KOPT-K1 (cell line): ENCODE measurements around the gene ACTG1.
A peak's percentile ranks its signal among the peaks of the same experiment; 100 is the strongest.
"Not testable (repeated sequence)": the region's sequence is repeated elsewhere in the genome, so short reads cannot be mapped to it uniquely, and the experiment has no call there.

Source experiments
- H3K27ac ChIP-seq: fragments of 200-600 bp; sonication (generic); 2 replicates; pipeline ENCODE4 v1.5.1; 2016; ENCODE audit warnings: antibody characterized with exemption, mild to moderate bottlenecking, low read depth, low read length; ENCODE audit not compliant: poor library complexity, severe bottlenecking
- H3K36me3 ChIP-seq: fragments of 200-600 bp; sonication (generic); 2 replicates; pipeline ENCODE4 v1.5.1; 2017; ENCODE audit warnings: antibody characterized with exemption, mild to moderate bottlenecking, low read length, moderate library complexity; ENCODE audit not compliant: insufficient read depth
- H3K9me3 ChIP-seq: fragments of 200-600 bp; sonication (generic); 2 replicates; pipeline ENCODE4 v1.5.1; 2017; ENCODE audit warnings: antibody characterized with exemption, low read length, mild to moderate bottlenecking; ENCODE audit not compliant: insufficient read depth, poor library complexity, severe bottlenecking

Gene ACTG1

DNA sequence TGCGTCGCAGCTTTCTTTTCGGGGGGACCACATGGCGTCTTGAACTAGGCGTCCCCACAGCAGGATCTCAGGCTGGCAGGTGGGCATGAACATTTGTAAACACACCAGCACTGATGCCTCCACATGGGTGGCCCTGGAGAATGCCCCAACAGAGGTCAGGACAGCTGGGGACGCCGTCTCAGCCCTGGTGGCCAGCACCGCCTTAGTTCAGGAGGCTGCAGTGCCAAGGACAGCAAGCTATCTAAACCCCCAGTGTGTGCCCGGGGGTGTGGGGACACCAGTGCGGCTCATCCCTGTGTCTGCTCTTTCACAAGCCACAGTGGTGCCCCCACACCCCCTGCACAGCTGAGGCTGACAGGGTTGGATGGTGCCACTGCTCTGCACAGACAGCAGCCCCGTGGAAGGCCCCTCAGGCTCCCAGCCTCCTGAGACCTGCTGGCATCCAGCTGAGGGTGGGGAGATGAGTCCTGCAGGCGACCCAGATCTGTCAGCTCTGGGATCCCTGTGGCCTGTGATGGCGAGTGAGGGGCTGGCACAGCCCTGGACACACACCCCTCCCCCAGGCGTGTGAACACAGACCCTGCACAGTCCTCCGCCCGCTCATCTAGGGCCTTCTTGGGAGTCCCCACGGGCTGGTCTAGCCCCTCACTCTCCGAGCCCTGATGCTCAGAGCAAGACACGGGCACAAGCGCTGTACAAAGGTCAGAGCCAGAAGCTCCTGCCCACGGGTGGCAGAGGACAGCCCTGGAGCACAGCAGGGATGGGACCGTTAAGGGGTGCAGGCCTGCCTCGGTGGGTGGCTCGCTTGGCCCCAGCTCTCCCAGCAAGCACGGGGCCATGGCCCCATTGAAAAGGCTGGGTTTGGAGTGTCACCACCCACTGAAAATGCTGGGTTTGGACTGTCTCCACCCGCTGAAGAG, 26.3 kb upstream of the ACTG1 start:
- H3K9me3 ChIP-seq: no peaks in the 10 kb centered on the region
- no peak overlapping the region for H3K27ac ChIP-seq
- H3K36me3 ChIP-seq: peaks cover 63% of the 10 kb centered on the region

DNA sequence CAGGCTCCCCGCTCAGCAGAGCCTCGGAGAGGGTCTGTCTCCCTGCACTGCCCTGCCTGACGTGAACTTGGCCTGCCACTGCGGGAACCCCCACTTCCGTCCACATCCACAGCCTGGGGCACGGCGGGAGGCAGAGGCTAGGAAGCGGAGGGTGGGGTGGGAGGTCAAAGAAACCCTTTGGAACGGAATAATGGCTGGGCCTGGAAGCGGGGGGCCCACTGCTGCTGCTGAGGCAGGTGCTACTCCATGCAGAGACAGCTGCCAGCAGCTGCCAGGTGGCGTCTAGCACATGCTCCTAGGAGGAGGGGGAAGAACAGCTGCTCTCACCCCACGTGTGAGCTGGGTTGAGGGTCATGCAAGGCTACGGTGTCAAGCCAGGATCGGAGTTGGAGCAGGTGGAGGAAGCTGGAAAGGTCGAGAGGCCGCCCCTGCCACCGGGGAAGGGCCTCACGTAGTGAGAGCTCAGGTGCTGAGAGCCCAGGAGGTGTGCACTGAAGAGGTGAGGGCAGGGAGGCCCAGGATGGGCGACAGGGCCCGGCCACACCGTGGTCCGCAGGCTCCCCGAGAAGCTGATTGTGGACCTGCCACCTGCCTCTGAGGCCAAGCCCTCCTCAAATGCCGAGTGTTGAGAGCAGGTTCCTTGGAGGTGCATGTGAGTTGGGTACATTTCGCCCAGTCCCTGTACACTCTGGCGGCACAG, 25.4 kb upstream of the ACTG1 start:
- no peak overlapping the region for H3K27ac ChIP-seq
- peaks cover 54% of the 10 kb centered on the region; the same call in 1 of the 2 replicates for H3K36me3 ChIP-seq
- no peaks in the 10 kb centered on the region for H3K9me3 ChIP-seq

DNA sequence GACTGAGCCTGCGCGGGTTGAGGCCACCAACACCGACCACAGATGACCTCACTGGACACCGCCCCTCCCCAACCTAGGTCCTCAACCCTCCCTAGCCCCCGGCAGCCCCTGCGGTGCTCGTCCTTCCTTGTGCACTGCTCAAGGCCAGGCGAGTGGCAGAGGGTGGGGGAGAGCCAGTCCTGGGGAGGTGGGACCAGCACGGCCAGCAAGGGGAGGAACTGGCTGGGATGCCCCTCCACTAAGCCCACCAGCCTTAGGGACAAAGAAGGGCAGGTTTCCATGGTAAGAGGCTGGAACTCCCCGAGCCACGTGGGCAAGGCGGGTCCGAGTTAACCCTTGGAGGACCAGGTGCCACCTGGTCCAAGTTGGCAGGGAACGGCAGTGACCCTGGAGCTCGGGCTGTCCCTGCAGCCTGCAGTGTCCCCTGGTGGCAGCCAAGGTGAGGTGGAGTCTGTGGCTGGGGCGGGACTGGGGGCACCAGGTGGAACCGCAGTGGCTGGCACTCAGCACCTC, 24.8 kb upstream of the ACTG1 start:
- peaks cover 48% of the 10 kb centered on the region; the same call in 1 of the 2 replicates for H3K36me3 ChIP-seq
- no peaks in the 10 kb centered on the region for H3K9me3 ChIP-seq
- H3K27ac ChIP-seq: no peak overlapping the region

DNA sequence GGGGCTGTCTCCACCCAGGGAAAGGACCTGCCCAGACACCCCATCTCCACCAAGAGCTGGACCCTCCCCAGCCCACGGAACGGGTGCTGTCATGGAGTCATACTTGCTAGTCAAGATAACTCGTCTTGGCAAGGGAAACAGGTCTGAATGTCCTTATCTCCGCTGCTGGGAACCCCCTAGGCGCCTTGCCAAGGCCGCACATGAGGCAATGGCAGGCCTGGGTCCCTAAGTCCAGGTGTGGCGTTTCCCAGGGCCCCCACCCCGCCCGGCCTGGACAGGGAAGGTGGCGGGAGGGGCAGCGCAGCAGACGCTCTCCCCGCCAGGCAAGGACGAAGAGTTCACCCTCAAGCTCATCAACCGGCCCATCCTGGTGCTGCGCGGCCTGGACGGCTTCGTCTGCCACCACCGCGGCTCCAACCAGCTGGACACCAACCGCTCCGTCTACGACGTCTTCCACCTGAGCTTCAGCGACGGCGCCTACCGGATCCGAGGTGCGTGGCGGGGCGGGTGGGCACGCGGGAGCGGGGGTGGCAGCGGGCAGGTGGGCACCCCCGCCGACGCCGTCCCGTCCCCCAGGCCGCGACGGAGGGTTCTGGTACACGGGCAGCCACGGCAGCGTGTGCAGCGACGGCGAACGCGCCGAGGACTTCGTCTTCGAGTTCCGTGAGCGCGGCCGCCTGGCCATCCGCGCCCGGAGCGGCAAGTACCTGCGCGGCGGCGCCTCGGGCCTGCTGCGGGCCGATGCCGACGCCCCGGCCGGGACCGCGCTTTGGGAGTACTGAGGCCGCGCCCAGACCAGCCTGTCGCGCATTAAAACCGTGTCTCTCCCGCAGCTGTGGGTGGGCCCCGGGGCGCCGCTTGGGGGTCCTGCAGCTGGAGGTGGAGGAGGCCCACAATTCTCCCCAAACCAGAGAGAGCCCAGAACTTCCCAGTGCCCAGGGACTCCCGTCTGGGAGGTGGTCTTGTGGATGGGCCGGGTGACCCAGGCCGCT, 24.0 kb upstream of the ACTG1 start:
- Histone ChIP-seq H3K36me3 (peaks cover 43% of the 10 kb centered on the region; the same call in 1 of the 2 replicates), H3K27ac (no peak overlapping the region), H3K9me3 (no peaks in the 10 kb centered on the region)

DNA sequence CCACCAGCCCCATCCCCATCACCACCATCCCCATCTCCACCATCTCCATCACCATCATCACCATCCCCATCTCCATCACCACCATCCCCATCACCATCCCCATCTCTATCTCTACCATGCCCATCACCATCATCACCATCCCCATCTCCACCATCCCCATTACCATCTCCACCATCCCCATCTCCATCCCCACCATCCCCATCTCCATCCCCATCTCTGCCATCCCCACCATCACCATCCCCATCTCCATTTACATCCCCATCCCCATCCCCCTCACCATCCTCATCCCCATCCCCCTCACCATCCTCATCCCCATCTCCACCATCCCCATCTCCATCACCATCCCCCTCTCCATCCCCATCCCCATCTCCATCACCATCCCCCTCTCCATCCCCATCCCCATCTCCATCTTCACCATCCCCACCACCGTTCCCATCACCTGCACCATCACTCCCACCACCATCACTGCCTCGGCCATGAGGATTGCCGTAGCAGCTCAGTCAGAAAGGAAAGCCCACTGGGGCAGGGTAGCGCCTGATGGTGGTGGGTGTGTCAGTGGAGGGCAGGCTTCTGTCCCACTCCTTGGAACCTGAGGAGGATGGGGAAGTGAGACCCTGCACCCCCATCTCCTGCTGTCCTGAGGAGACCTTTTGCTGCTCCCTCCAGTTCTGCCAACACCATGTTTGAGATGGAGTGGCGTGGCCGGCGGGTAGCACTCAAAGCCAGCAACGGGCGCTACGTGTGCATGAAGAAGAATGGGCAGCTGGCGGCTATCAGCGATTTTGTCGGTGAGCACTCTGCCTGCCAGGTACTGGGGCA, 23.1 kb upstream of the ACTG1 start:
- Histone ChIP-seq H3K27ac (no peak overlapping the region), H3K36me3 (peaks cover 34% of the 10 kb centered on the region; the same call in 1 of the 2 replicates)

DNA sequence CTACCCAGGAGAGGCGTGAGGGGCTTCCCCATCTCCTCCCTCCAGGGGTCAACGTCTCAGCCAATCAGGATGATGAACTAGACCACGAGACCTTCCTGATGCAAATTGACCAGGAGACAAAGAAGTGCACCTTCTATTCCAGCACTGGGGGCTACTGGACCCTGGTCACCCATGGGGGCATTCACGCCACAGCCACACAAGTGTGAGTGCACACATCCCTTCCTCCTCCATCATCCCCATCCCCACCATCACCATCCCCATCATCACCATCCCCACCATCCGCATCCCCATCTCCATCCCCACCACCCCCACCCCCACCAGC, 22.4 kb upstream of the ACTG1 start:
- Histone ChIP-seq H3K36me3 (peaks cover 27% of the 10 kb centered on the region; the same call in 1 of the 2 replicates), H3K9me3 (no peaks in the 10 kb centered on the region), H3K27ac (no peak overlapping the region)

More for the DNA sequence above, 23.1 kb upstream of the ACTG1 start:
- no peaks in the 10 kb centered on the region for H3K9me3 ChIP-seq

DNA sequence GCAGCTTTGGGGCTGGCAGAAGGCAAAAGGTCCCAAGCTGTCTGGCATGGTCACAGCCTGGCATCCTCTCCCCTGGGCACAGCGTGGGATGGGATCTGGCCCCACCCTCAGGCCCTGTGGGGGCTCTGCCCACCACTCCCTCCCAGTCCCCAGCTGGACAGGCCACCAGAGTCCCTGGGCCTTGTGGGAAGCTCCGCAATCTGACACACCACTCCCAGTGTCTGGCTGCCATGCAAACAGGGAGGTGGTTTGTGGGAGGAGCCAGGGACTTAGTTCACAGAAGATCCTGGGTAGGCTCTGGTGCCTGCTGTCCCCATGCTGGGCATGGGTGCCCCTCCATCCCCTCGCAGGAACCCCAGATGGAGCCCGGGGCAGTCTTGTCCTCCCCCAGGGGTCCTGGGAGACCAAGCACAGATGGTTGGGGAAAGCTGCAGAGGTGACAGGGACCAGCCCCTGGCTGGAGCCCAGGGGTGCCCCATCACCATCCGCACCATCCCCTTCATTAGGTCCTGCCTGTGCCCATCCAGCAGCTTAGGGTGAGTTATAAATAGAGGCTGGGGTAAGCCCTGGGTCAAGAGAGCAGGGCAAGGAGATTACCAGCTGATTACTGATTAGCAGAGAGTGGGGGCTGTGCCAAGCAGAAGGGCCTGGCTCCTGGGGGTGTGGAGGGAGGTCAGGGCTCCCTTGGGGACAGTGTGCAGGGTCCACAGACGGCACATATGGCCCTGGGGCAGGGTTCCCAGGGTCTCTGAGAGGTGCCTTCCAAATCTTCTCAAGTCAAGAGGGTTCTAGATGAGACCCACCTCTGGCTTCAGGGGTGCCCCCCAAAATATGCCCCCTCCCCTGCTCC, 21.8 kb upstream of the ACTG1 start:
- Histone ChIP-seq H3K9me3 (no peaks in the 10 kb centered on the region), H3K36me3 (peaks cover 21% of the 10 kb centered on the region; the same call in 1 of the 2 replicates), H3K27ac (no peak overlapping the region)

DNA sequence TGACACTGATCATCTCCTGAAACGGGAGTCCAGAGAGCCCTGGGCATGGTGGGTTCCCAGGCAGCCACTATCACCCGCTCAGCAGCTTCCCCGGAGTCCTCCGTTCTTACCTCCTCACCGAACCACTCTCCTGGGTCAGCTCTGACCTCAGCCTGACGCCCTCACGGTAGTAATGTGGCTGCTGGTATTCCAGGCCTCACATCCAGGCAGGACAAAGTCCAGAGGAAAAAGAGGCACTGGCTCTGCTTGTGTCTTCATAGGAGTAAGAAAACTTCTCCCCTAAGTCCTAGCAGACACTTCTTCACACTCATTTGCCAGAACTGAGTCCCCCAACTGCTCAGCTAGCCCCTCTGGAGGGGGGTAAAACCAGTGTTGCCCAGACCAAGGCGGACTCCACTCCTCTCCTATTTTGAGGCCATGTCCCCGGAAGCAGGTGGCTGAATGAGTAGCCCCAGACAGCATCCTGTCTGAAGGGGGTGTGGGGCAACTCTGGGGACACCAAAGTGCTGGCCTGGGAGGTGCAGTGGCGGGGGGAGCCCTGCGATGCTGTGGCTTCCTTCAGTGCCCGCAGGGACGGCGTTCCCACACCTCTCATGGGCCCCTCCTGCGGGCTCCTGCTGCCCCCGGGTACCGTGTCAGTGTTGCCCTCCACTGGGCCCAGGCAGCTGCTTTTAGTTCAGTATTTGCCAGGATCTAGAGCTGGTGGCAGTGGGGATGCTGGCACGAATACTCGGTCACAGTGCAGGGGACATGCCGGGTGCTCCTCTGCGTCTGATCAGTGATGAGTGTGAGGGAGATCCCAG, 20.9 kb upstream of the ACTG1 start:
- H3K36me3 ChIP-seq: peaks cover 12% of the 10 kb centered on the region; the same call in 1 of the 2 replicates
- peak overlapping the region; percentile 1 for H3K27ac ChIP-seq
- H3K9me3 ChIP-seq: no peaks in the 10 kb centered on the region

DNA sequence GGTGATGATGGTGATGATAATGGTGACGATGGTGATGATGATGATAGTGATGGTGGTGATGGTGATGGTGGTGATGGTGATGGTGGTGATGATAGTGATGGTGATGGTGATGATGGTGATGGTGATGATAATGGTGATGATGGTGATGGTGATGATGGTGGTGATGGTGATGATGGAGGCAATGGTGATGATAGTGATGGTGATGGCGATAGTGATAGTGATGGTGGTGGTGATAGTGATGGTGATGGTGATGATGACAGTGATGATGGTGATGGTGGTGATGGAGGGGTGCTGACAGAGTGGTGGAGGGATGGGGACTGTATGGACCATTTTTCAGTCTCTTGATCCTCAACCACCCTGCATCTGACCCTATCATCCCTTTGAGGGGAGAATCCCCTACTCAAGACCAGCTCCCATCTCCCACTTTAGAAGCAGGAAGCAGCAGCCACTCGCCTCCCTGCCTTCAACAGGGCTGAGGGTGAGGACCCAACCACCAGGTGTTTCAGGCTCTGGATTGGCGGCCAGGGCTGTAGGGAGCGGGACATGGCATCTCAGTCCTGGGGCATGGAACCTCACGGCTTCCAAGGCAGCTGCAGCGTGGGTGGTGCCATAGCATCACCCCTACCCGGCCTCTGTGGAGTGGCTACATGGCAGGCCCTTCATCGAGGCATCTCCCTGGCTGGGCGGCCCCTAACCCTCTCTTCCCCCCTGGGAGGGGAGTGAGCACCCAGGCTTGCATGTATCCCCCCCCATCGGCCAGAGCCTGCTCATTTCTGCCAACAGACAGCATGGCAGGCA, 20.1 kb upstream of the ACTG1 start:
- H3K36me3 ChIP-seq: peaks cover 4% of the 10 kb centered on the region; the same call in 1 of the 2 replicates
- no peak overlapping the region for H3K27ac ChIP-seq
- no peaks in the 10 kb centered on the region for H3K9me3 ChIP-seq

DNA sequence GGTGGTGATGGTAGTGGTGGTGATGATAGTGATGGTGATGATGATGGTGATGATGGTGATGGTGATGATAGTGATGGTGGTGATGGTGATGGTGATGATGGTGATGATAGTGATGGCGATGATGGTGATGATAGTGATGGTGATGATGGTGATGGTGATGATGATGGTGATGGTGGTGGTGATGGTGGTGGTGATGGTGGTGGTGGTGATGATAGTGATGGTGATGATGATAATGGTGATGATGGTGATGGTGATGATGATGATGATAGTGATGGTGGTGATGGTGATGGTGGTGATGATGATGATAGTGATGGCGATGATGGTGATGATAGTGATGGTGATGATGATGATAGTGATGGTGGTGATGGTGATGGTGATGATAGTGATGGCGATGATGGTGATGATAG, 19.4 kb upstream of the ACTG1 start:
- H3K27ac ChIP-seq, H3K36me3 ChIP-seq, H3K9me3 ChIP-seq: not testable (repeated sequence)

DNA sequence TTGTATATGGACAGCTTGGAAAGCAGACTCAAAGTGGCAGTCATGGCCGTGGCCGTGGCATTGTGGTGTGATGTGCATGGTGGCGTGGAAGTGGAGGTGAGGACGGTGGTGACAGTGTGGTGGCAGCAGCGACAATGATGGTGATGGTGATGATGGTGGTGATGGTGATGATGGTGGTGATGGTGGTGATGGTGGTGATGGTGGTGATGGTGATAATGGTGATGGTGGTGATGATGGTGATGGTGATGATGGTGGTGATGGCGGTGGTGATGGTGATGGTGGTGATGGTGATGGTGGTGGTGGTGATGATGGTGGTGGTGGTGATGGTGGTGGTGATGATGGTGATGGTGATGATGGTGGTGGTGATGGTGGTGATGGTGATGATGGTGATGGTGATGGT, 18.4 kb upstream of the ACTG1 start:
- H3K27ac ChIP-seq, H3K36me3 ChIP-seq: not testable (repeated sequence)

DNA sequence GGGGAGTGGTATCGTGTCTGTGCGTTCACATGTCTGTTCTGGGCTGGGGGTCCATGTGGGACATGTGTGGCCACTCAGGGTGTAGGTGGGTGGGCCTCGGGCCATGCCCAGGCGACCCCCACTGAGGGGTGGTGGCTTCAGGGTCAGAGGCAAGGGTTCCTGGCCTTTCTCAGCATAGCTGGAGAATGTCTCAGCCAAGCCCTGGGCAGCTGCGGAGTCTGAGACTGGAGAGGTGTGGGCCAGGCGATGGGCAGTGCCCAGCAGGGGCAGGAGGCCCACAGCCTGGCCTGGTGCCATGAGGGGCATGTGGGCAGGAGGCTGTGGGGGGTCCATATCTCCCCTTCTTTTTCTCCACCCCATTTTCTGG, 16.8 kb upstream of the ACTG1 start:
- H3K9me3 ChIP-seq: no peaks in the 10 kb centered on the region
- no peak overlapping the region for H3K27ac ChIP-seq
- no peaks in the 10 kb centered on the region for H3K36me3 ChIP-seq

More for the DNA sequence above, 18.4 kb upstream of the ACTG1 start:
- H3K9me3 ChIP-seq: not testable (repeated sequence)
